HG03442 (cell line): ENCODE measurements around the gene NSUN2.
"Not testable (repeated sequence)": the region's sequence is repeated elsewhere in the genome, so short reads cannot be mapped to it uniquely, and the experiment has no call there.

Experiments
- ATAC-seq: cut with Tn5 transposase; IDR thresholded peaks from one replicate; pipeline ENCODE4 v1.9.1; 2021; ENCODE audit warnings: mild to moderate bottlenecking, moderate library complexity; ENCODE audit not compliant: unreplicated experiment

NSUN2 gene

GRCh38 chr5:6584727-6585126 is 48.1 kb downstream of the NSUN2 start:
- ATAC-seq, result no peak

- ATAC-seq, result no peak
Measured at GRCh38 chr5:6584101-6584645, 48.7 kb downstream of the NSUN2 start.

DNA sequence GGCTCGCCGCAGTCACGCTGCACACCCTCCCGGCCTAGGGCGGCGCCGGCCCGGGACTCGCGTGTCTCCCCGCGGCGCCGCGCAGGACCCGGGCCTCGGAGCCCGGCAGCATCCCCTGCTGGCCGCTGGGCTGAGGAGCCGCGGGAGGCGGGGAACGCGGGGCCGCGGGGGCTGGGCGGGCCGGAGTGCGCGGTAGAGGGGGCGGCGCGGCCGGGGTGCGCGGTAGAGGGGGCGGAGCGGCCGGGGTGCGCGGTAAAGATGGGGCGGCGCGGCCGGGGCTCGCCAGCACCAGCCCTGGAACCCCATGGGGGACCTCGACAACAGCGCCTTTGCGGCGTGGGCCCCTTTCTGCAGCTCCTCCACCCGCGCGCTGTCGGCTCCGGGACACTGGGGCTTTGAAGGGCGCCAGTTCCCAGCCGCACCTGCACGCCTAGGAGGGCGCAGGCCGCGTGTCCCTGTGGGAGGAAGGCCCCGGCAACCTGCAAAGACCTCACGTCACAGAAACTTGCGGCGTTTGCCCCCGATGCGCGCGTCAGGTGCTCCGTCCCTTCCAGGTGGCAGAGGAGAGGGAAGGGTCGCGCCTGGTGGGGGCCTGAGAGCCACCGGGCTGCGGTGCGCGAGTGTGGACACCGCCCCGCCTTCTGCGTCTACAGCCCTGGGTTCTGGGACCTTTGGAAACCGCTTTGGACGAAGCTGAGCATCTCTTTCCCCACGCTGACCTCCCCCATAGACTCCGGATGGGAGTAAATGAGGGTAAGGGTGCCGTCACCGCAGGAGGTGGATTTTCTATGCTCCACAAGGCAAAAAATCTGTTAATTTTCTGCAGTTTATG is 49.6 kb downstream of the NSUN2 start:
- ATAC-seq, result no peak

GRCh38 chr5:6582507-6583048 is 50.3 kb downstream of the NSUN2 start:
- no peak for ATAC-seq

GRCh38 chr5:6581559-6582426 is 51.1 kb downstream of the NSUN2 start:
- no peak for ATAC-seq

- no peak for ATAC-seq
Measured at GRCh38 chr5:6581090-6581489, 51.8 kb downstream of the NSUN2 start.

DNA sequence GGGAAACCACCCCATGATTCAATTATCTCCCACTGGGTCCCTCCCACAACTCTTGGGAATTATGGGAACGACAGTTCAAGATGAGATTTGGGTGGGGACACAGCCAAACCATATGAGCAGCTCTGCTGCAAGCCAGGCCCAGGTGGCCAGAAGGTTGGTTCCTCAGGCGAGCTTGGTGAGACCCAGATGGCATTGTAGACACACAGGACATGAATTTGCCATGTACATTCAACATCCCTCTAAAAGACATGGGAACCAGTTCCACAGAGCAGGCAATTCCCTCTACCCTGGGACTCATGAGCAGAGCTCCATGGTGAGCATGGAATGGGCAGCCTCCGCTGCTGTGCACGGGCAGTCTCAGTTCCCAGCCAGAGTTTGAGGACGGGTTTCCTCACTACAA is 53.3 kb downstream of the NSUN2 start:
- ATAC-seq, result no peak

DNA sequence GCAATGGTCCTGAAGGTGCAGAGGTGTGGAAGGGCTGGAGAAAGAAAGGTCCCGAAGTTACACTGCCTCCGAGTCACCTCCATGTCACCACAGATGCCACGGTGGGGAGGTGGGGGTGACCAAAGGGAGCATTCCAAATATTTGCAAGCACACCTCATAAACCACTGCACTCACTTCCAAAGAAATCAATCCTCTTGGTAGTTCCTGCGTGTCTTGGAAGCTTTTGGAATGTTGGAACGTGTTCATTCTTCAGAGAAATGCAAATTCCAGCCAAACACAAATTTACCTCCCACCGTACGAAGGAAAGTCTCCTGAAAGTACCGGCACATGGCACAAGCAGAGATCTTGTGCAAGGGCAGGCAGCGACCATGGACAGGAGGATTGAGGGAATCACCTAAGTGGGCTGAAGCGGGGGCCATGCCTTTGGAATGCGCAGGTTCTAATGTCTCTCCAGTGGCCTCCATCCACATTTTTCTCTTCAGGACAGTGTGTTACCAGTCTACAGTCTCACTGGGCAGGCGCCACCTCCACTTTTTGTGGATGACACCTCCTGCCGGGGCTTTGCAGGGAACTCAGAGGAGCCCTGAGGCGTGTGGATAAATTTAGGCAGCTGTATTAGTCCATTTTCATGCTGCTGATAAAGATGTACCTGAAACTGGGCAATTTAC is 54.0 kb downstream of the NSUN2 start:
- ATAC-seq, result no peak

DNA sequence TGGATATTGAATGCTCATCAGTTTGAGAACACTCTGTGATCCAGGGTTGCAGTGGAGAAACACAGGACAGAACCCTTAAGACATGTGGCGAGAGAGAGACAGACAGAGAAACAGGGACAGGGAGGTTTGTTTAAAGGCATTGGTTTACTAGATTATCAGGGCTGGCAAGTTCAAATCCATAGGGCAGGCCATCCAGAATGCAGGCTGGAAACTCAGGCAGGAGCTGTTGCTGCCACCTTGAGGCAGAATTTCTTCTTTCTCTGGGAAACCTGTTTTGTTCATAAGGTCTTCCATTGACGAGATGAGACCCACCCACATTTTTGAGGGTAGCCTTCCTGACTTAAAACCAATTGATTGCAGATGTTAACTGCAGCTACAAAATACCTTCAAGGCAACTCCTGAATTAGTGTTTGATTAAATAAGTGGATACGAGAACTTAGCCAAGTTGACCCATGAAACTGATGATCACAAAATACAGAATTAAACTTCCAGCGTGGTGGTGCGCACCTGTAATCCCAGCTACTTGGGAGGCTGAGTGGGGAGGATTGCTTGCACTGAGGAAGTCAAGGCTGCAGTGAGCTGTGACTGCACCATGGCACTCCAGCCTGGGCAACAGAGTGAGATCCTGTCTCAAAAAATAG is 55.9 kb downstream of the NSUN2 start:
- no peak for ATAC-seq

GRCh38 chr5:6574537-6575245 is 58.2 kb downstream of the NSUN2 start:
- no peak for ATAC-seq

DNA sequence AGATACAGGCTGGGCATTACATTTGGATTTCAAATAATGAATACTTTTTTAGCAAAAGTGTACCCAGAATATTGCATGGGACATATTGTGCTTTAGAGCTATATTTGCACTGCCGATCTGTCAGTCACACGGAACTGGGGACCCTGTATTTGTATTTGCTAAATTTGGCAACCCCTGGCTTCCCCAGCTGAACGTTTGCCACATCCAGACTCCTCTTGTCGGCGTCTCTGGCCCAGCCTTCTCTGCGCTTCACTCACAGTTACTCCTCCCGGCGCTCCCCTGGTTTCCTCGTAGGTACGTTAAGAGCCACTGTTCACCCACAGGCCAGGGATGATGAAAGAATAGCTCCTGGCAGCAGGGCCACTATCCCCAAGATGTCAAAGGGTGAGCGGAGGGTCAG is 58.7 kb downstream of the NSUN2 start:
- ATAC-seq, result no peak

DNA sequence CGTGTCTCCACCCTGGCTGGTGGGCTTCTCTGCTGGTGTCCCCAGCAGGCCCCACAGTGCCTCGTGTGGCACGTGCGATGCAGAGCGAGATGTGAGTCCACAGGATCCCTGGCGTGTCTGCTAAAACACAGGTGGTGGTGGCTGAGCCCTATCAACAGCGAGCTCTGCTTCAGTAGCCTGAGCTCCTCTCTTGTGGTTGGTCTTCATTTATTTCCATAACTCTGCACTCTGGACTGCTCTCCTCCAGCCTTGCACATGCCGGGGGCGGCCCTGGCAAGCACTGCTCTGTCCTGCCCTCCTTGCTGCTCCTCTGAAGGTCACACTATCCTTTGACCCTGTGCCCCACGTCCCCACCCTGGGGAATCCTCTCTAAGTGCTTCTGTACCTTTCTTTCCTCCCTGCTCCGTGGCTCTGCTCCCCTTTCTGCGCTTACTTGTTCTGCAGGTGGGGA is 59.2 kb downstream of the NSUN2 start:
- no peak for ATAC-seq

- ATAC-seq, result no peak
Measured at GRCh38 chr5:6572825-6573380, 59.9 kb downstream of the NSUN2 start.

DNA sequence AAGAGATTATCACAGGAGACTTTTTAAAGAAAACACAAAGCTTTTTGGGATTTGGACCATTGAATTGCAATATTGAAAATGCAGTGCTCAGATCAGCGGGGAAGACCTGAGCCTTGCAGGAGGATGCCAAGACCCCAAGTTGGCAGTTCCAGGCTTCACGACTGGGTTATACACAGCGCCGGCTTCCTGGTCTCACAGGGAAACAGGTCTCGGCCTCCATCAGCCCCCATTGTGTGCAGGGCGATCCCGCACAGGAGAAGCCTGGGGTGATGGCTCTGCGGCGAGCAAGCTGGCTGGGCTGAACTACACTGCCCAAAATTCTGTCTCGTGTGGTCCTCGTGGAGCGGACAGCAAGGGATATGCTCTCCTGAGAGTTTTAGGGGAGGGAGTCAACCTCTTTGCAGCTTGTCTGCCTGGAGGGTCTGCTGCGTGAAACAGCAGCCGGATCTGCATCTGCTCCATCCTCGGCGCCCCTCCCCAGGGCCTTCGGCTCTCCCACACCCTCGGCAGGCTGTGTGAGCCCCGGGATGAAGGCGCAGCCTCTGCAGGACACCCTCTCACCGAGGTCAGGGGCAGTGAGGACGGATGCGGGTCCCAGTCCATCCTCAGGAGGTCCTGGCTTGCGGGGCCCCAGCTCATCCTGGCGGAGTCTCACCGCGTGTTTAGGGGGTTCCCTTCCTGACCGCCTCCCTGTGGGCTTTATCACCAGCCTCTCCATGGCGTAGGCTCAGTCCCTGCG is 60.6 kb downstream of the NSUN2 start:
- no peak for ATAC-seq

DNA sequence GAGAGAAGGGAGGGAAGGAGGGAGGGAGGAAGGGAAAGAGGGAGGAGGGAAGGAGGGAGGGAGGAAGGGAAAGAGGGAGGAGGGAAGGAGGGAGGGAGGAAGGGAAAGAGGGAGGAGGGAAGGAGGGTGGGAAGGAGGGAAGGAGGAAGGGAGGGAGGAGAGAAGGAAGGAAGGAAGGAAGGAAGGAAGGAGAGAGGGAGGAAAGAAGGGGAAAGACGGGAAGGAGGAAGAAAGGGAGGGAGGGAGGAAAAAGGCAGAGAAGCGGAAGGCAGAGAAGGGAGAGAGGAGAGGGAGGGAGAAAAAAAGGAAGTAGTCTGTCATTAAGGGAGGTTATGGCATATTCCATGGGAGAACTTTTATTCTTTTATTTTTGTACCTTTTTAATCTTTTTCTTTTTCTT is 61.2 kb downstream of the NSUN2 start:
- not testable (repeated sequence) for ATAC-seq

- no peak for ATAC-seq
Measured at GRCh38 chr5:6570530-6570929, 62.3 kb downstream of the NSUN2 start.

DNA sequence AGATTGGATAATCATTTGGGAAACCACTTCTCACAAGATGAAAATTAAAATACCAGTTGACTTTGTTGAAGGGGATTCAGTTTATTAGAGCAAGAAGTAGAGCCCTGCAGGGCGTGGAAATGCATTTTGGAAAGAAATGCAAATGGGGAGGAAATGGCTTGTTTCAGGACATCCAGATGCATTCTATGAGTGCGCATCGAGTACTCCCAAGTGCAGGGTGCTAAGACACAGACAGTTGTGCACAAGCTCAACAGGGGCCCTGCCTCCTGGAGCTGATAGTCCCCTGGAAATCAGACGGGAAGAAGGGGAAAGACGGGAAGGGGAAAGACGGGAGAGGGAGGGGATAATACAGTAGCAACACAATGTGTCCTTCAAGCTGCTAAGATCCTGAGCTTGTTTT is 64.0 kb downstream of the NSUN2 start:
- ATAC-seq, result no peak

GRCh38 chr5:6568383-6568782 is 64.5 kb downstream of the NSUN2 start:
- no peak for ATAC-seq

DNA sequence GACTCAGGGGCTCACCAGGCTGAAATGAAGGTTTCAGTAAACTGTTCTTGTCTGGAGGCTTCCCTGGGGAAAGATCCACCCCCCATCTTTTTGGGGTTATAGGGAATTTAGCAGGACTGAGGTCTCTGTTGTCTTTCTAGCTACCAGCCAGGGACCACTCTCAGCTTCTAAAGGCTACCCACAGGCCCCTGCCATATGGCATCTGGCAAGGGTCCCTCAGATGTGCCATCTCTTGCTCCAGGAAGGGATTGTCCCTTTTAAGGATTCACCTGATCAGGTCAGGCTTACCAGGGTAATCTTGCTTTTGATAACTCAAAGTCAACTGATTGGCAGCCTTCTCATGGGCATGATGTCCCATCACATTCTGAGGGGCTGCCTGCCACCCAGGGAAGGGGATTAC is 65.0 kb downstream of the NSUN2 start:
- no peak for ATAC-seq
